GM19239 (cell line): ENCODE results near the gene SLC22A7.
"Not testable (repeated sequence)": the region's sequence is repeated elsewhere in the genome, so short reads cannot be mapped to it uniquely, and the experiment has no call there.

Experiments
- DNase-seq: peaks from one replicate; pipeline ENCODE4 v3.0.0; 2011; ENCODE audit warnings: low spot score; ENCODE audit not compliant: insufficient read length
- FAIRE-seq: peaks from 2 replicates; lab custom pipeline; 2011; peaks lifted over from hg19 to GRCh38; lab: Jason Lieb, UNC

SLC22A7 gene

DNA sequence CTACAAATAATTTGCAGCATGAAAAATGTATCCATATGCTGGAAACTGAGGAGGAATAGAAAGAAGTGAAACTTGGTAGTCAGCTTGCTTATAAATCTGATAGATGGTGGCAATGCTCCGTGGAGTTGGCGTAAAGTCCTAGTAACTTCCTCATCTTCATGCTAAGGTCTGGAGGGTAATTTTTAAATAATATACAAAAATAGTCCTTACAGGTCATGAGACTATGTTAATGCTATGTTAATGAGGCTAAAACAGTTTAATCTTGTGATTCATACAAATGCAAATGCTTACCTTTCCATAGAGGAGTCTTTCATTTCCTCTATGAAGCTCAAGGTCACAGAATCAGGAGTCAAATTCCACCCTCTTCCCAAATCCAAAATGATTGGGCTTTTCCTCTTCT lies 20.0 kb downstream of the SLC22A7 start:
- no peak for DNase-seq
- peak; percentile 59 for FAIRE-seq

DNA sequence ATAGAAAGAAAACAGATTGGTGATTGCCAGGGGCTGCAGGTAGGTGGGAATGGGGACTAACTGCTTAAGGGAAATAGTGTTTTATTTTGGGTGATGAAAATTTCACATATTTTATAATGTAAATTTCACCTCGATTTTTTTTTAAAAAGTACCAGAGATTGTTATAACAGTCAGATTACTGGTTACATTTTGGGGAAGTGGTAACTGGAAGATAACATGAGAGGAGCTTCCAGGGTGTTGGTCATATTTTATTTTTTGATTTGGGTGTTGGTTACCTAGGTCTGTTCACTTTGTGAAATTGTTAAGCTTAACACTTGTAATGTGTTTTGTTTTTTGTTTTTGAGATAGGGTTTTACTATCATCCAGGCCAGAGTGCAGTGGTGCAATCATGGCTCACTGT lies 27.8 kb downstream of the SLC22A7 start:
- FAIRE-seq = no peak

GRCh38 chr6:43328528-43328927 lies 30.5 kb downstream of the SLC22A7 start:
- no peak for FAIRE-seq

More for the DNA sequence above, 27.8 kb downstream of the SLC22A7 start:
- no peak for DNase-seq

DNA sequence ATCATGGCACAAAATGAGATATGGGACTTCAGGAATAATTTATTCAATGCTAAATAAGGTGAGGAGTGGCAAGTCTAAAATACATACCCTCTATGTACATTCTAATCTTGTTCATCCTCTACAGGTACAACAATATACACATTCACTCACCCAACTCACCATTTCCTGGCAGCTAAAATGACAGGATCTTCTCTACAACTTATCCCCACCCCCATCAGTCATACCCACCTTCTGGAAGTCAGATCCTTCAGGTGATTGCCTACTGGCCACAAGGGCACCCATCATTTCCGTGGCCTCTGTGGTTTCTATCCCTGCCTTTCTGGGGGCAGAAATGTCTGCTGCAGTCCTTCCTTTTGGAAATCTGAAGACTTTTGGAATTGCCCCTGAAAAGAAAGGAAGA lies 33.4 kb downstream of the SLC22A7 start:
- DNase-seq (no peak), FAIRE-seq (peak; percentile 33)

More at GRCh38 chr6:43328528-43328927, 30.5 kb downstream of the SLC22A7 start:
- no peak for DNase-seq

GRCh38 chr6:43331891-43332290 lies 33.8 kb downstream of the SLC22A7 start:
- DNase-seq (no peak), FAIRE-seq (no peak)

GRCh38 chr6:43334466-43335095 lies 36.5 kb downstream of the SLC22A7 start:
- FAIRE-seq (peak; percentile 84), DNase-seq (no peak)

DNA sequence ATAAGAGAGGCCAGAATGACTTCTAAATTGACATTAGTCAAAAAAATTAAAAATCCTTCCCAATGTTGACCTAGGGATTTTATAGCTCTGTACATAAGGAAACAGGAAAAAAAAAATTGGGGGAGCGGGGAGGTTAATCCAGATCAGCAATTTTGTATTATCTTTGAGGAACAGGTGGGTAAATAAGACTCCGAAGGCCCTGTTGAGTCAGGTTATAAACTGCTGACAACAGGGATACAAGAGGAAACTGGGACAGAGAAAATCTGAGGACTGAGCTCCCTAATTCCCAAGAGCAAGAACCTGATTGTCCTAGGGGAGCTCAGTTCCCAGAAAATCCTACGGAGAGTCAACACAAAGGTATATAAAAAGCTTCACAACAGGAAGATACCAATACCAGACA lies 37.4 kb downstream of the SLC22A7 start:
- FAIRE-seq (no peak), DNase-seq (no peak)

DNA sequence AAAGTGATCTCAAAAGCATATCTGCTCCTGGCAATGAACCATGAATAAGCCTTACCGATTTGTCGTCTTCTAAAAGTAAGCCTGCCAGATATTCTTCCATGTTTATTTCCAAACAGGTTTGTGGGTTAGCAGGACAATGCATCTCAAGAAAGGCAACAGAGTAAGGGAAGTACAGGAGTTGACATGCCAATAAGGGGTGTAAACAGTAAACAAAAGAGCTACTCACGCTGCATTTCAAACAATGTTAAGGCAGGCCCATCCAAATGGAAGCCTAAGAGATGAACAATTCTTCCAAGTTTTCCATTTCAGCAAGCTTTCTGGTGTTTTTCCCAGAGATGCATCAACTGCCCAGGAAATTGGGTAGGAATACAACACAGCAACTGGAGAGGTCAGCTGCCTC lies 38.3 kb downstream of the SLC22A7 start:
- DNase-seq = no peak
- FAIRE-seq = peak; percentile 66

DNA sequence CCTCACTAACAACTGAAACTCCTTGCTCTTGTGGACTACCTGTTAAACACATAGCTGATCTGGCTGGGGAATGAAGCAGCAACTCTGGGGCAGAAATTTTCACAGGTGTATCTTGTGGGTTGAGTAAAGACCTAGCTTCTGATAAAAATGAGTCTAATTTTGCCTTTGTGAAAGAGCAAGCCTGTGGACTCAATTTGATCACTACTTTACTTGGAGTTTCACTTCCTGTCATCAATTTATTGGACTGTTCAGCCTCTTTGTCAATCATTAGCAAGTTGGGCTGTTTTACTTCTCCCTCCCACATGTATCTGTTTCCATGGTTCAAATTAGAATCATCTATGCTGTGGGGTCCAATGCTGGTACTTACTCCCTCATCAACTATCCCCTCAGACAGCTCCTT lies 40.2 kb downstream of the SLC22A7 start:
- peak; percentile 27 for DNase-seq
- FAIRE-seq = peak; percentile 100

DNA sequence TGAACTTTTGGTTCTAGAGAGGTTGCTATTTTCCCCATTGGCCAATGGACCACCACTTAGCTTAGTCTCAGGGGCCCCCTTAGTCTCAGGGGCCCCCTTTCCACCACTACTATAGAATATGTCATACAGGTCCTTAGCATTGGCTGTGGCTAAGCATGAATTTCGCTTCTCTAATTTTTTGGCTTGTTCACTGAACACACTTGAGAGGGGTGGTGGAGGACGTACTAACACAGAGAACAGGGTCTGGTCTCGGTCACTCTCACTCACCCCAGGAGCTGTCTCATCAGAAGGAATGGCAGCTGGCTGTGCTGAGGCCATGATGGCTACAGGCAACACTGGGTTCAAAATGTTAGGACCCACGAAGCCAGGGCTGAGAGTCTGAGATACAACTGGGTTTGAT lies 41.1 kb downstream of the SLC22A7 start:
- DNase-seq (peak; percentile 30), FAIRE-seq (no peak)

DNA sequence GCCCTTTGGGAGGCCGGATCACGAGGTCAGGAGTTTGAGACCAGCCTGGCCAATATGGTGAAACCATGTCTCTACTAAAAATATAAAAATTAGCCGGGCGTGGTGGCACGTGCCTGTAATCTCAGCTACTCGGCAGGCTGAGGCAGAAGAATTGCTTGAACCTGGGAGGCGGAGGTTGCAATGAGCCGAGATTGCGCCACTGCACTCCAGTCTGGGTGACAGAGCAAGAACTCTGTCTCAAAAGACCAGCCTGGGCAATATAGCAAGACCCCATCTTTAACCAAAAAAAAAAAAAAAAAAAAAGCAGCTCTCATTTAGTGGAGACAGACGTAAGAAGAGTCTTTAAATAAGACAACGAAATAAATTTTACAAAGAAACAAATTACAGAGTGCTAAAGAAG lies 48.2 kb downstream of the SLC22A7 start:
- FAIRE-seq, DNase-seq: not testable (repeated sequence)

DNA sequence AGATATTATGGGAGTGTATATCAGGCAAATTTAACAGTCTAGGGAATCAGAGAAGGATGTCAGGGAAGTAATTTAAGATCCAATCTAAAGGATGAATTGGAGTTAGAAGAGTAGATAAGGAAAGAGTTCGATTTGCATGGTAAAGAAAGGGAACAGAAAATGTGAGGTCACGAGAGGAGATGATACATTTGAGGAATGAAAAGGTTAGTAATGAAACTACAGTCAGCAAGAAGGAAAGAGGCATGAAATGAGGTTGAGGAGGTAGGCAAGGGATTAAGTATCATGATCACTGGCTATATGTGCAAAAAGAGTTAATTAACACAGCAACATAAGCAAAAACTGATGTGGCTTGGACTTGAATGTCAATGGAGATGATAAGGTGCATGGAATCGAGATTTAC lies 49.0 kb downstream of the SLC22A7 start:
- FAIRE-seq (peak; percentile 54), DNase-seq (no peak)

DNA sequence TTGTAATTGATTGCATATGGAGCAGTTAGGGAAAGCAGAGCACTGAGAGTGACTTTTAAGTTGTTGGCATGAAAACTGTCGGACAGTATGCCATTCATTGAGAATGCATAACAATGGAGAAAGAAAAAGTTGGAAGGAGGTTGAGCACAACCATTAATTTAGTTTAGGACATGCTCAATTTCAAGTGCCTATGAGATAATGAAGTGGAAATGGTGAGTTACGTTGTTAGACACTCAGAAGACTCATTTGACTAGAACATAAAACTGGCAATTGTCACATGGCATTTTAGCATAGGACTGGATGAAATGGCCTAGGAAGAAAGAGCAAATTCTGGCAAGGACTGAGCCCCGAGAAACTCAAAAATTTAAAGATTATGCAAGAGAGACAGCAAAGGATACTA lies 49.4 kb downstream of the SLC22A7 start:
- no peak for FAIRE-seq
- no peak for DNase-seq

- DNase-seq, FAIRE-seq: not testable (repeated sequence)
Observed at GRCh38 chr6:43351951-43352350, 53.9 kb downstream of the SLC22A7 start.
